ENCODE measurements around the gene INSC.

Gene INSC

GRCh38 chr11:15192005-15192556 is 77.4 kb downstream of the INSC start:
- DNase-seq: no peak
- Histone ChIP-seq H3K36me3 (no peaks in the 10 kb centered on the region), H3K27me3 (ENCODE audit: insufficient read depth, low read depth, severe bottlenecking) (peaks cover 34% of the 10 kb centered on the region), H3K9me3 (ENCODE audit: severe bottlenecking) (no peaks in the 10 kb centered on the region), H3K4me3 (ENCODE audit: low read depth, low read length) (no peak overlapping the region), H3K27ac (no peak overlapping the region)
- no peak for TF ChIP-seq CTCF (IDR thresholded peaks at IDR 0.05; ENCODE audit: low read depth, low read length)

GRCh38 chr11:15194671-15195415 is 80.1 kb downstream of the INSC start:
- Histone ChIP-seq H3K27ac (no peak overlapping the region), H3K36me3 (no peaks in the 10 kb centered on the region), H3K27me3 (ENCODE audit: insufficient read depth, low read depth, severe bottlenecking) (peaks cover 45% of the 10 kb centered on the region), H3K4me3 (ENCODE audit: low read depth, low read length) (no peak overlapping the region), H3K9me3 (ENCODE audit: severe bottlenecking) (no peaks in the 10 kb centered on the region)
- no peak for TF ChIP-seq CTCF (IDR thresholded peaks at IDR 0.05; ENCODE audit: low read depth, low read length)
- no peak for DNase-seq

- DNase-seq: no peak
- H3K27me3 ChIP-seq (ENCODE audit: insufficient read depth, low read depth, severe bottlenecking): peaks cover 50% of the 10 kb centered on the region
- no peak overlapping the region for H3K27ac ChIP-seq
Observed at GRCh38 chr11:15195454-15196200, 80.9 kb downstream of the INSC start.

GRCh38 chr11:15196704-15197103 is 82.0 kb downstream of the INSC start:
- H3K4me3 ChIP-seq (ENCODE audit: low read depth, low read length): no peak overlapping the region
- TF ChIP-seq CTCF (IDR thresholded peaks at IDR 0.05; ENCODE audit: low read depth, low read length): no peak
- H3K27ac ChIP-seq: no peak overlapping the region
- peaks cover 57% of the 10 kb centered on the region for H3K27me3 ChIP-seq (ENCODE audit: insufficient read depth, low read depth, severe bottlenecking)
- no peak for DNase-seq
- no peaks in the 10 kb centered on the region for H3K36me3 ChIP-seq
- H3K9me3 ChIP-seq (ENCODE audit: severe bottlenecking): no peaks in the 10 kb centered on the region

More at GRCh38 chr11:15195454-15196200, 80.9 kb downstream of the INSC start:
- H3K36me3 ChIP-seq: no peaks in the 10 kb centered on the region
- H3K4me3 ChIP-seq (ENCODE audit: low read depth, low read length): no peak overlapping the region
- H3K9me3 ChIP-seq (ENCODE audit: severe bottlenecking): no peaks in the 10 kb centered on the region
- TF ChIP-seq CTCF (IDR thresholded peaks at IDR 0.05; ENCODE audit: low read depth, low read length): no peak

- Histone ChIP-seq H3K4me3 (ENCODE audit: low read depth, low read length) (no peak overlapping the region), H3K27me3 (ENCODE audit: insufficient read depth, low read depth, severe bottlenecking) (peaks cover 58% of the 10 kb centered on the region)
Observed at GRCh38 chr11:15197696-15198095, 83.0 kb downstream of the INSC start.

More at GRCh38 chr11:15197696-15198095, 83.0 kb downstream of the INSC start:
- Histone ChIP-seq H3K36me3 (no peaks in the 10 kb centered on the region), H3K27ac (no peak overlapping the region), H3K9me3 (ENCODE audit: severe bottlenecking) (no peaks in the 10 kb centered on the region)
- DNase-seq: no peak
- no peak for TF ChIP-seq CTCF (IDR thresholded peaks at IDR 0.05; ENCODE audit: low read depth, low read length)
